ENCODE results near the gene ALPL.

ALPL gene

GRCh38 chr1:21530368-21531016, 21.3 kb downstream of the ALPL start:
- DNase-seq (ENCODE audit: low read depth): no peak

GRCh38 chr1:21531241-21531640, 22.0 kb downstream of the ALPL start:
- no peak for DNase-seq (ENCODE audit: low read depth)

- DNase-seq (ENCODE audit: low read depth): no peak
Measured at GRCh38 chr1:21532496-21532895, 23.3 kb downstream of the ALPL start.

- no peak for DNase-seq (ENCODE audit: low read depth)
Measured at GRCh38 chr1:21532992-21533534, 23.8 kb downstream of the ALPL start.

- DNase-seq (ENCODE audit: low read depth): no peak
Measured at GRCh38 chr1:21534146-21534545, 24.9 kb downstream of the ALPL start.

GRCh38 chr1:21534674-21535378, 25.6 kb downstream of the ALPL start:
- no peak for DNase-seq (ENCODE audit: low read depth)

- no peak for DNase-seq (ENCODE audit: low read depth)
Measured at GRCh38 chr1:21536218-21536617, 27.0 kb downstream of the ALPL start.

GRCh38 chr1:21537511-21537931, 28.3 kb downstream of the ALPL start:
- no peak for DNase-seq (ENCODE audit: low read depth)

GRCh38 chr1:21537932-21538630, 28.9 kb downstream of the ALPL start:
- DNase-seq (ENCODE audit: low read depth): no peak

GRCh38 chr1:21539933-21540332, 30.7 kb downstream of the ALPL start:
- no peak for DNase-seq (ENCODE audit: low read depth)

GRCh38 chr1:21541329-21541728, 32.1 kb downstream of the ALPL start:
- DNase-seq (ENCODE audit: low read depth): no peak

- no peak for DNase-seq (ENCODE audit: low read depth)
Measured at GRCh38 chr1:21541835-21542234, 32.6 kb downstream of the ALPL start.

GRCh38 chr1:21543598-21543997, 34.4 kb downstream of the ALPL start:
- DNase-seq (ENCODE audit: low read depth): no peak

GRCh38 chr1:21544095-21544494, 34.9 kb downstream of the ALPL start:
- DNase-seq (ENCODE audit: low read depth): no peak

- DNase-seq (ENCODE audit: low read depth): no peak
Measured at GRCh38 chr1:21546122-21546825, 37.1 kb downstream of the ALPL start.

- DNase-seq (ENCODE audit: low read depth): no peak
Measured at GRCh38 chr1:21547876-21548275, 38.7 kb downstream of the ALPL start.

GRCh38 chr1:21550097-21550496, 40.9 kb downstream of the ALPL start:
- no peak for DNase-seq (ENCODE audit: low read depth)

- no peak for DNase-seq (ENCODE audit: low read depth)
Measured at GRCh38 chr1:21550866-21551475, 41.7 kb downstream of the ALPL start.

- DNase-seq (ENCODE audit: low read depth): no peak
Measured at GRCh38 chr1:21552715-21553114, 43.5 kb downstream of the ALPL start.

GRCh38 chr1:21553116-21553926, 44.1 kb downstream of the ALPL start:
- DNase-seq (ENCODE audit: low read depth): no peak

Data from stimulated activated CD8-positive, alpha-beta memory T cell treated with anti-CD3 and anti-CD28 coated beads, Interleukin-4, amount 100 ng/mL, for 24 hours (primary cell).